Glutamatergic neuron (in vitro differentiated cells): ENCODE data around the gene CCDC88B. TPM values are rescaled to one million over a fixed set of nuclear protein-coding genes. Genes with fewer than 3 reads are reported as not detected.

ENCODE experiments used
- DNase-seq: peaks from one replicate; pipeline ENCODE4 v3.0.0; 2022
- H3K27ac Mint-ChIP-seq: one replicate; pipeline ENCODE4 v1.8.0; 2020; ENCODE audit warnings: mild to moderate bottlenecking, mixed read lengths, inconsistent platforms; ENCODE audit not compliant: unreplicated experiment
- H3K27me3 Mint-ChIP-seq: one replicate; pipeline ENCODE4 v1.8.0; 2020; ENCODE audit warnings: mild to moderate bottlenecking, moderate library complexity, mixed read lengths, inconsistent platforms; ENCODE audit not compliant: unreplicated experiment
- H3K36me3 Mint-ChIP-seq: one replicate; pipeline ENCODE4 v1.8.0; 2020; ENCODE audit warnings: mild to moderate bottlenecking, mixed read lengths, inconsistent platforms; ENCODE audit not compliant: unreplicated experiment
- H3K4me1 Mint-ChIP-seq: one replicate; pipeline ENCODE4 v1.8.0; 2020; ENCODE audit warnings: mild to moderate bottlenecking, low read depth, mixed read lengths, inconsistent platforms; ENCODE audit not compliant: unreplicated experiment
- H3K4me3 Mint-ChIP-seq: one replicate; pipeline ENCODE4 v1.8.0; 2020; ENCODE audit warnings: mild to moderate bottlenecking, mixed read lengths, inconsistent platforms; ENCODE audit not compliant: unreplicated experiment
- H3K9me3 Mint-ChIP-seq: one replicate; pipeline ENCODE4 v1.8.0; 2020; ENCODE audit warnings: mild to moderate bottlenecking, moderate library complexity, mixed read lengths, inconsistent platforms; ENCODE audit not compliant: unreplicated experiment
- total RNA-seq: library from RNA; stranded (reverse); fragmentation: NEBNext Ultra II Directional; extraction: Animal tissue kit (Norgen Biotek cat#: 25700); gene quantifications from one replicate; pipeline ENCODE4 v1.2.1, GENCODE V29; 2021; ENCODE audit not compliant: unreplicated experiment
- TF ChIP-seq, protein P1 (sequence below): fragments of 200-600 bp; sonication (generic); IDR thresholded peaks from one replicate; pipeline ENCODE4 v1.5.0; 2021; ENCODE audit not compliant: partially characterized antibody, unreplicated experiment

Gene CCDC88B
- total RNA-seq, 1 donor from 2014 or later, result 83.6 TPM

DNA sequence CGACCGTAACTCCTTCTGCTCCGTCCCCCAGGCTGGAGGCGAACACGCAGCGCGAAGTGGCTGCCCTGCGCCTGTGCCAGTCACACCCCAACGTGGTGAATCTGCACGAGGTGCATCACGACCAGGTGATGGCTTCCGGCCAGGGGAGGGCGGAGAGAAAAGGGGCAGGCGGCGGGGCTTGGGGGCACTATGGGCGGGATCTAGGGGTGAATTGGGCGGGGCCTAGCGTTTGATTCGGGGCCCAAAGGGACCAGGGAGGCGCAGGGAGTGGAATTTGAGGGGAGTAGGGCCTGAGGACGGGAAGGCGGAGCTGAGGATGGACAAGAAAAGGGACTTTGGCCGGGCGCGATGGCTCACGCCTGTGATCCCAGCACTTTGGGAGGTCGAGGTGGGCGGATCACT is 28.7 kb downstream of the CCDC88B start:
- Mint-ChIP-seq H3K27ac (no peak overlapping the region), H3K4me3 (no peak overlapping the region), H3K9me3 (peaks cover 1% of the 10 kb centered on the region), H3K36me3 (peaks cover 5% of the 10 kb centered on the region), H3K4me1 (no peaks in the 10 kb centered on the region), H3K27me3 (peaks cover 15% of the 10 kb centered on the region)
- TF ChIP-seq, protein P1, sequence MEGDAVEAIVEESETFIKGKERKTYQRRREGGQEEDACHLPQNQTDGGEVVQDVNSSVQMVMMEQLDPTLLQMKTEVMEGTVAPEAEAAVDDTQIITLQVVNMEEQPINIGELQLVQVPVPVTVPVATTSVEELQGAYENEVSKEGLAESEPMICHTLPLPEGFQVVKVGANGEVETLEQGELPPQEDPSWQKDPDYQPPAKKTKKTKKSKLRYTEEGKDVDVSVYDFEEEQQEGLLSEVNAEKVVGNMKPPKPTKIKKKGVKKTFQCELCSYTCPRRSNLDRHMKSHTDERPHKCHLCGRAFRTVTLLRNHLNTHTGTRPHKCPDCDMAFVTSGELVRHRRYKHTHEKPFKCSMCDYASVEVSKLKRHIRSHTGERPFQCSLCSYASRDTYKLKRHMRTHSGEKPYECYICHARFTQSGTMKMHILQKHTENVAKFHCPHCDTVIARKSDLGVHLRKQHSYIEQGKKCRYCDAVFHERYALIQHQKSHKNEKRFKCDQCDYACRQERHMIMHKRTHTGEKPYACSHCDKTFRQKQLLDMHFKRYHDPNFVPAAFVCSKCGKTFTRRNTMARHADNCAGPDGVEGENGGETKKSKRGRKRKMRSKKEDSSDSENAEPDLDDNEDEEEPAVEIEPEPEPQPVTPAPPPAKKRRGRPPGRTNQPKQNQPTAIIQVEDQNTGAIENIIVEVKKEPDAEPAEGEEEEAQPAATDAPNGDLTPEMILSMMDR, result no peak
- DNase-seq, result no peak

DNA sequence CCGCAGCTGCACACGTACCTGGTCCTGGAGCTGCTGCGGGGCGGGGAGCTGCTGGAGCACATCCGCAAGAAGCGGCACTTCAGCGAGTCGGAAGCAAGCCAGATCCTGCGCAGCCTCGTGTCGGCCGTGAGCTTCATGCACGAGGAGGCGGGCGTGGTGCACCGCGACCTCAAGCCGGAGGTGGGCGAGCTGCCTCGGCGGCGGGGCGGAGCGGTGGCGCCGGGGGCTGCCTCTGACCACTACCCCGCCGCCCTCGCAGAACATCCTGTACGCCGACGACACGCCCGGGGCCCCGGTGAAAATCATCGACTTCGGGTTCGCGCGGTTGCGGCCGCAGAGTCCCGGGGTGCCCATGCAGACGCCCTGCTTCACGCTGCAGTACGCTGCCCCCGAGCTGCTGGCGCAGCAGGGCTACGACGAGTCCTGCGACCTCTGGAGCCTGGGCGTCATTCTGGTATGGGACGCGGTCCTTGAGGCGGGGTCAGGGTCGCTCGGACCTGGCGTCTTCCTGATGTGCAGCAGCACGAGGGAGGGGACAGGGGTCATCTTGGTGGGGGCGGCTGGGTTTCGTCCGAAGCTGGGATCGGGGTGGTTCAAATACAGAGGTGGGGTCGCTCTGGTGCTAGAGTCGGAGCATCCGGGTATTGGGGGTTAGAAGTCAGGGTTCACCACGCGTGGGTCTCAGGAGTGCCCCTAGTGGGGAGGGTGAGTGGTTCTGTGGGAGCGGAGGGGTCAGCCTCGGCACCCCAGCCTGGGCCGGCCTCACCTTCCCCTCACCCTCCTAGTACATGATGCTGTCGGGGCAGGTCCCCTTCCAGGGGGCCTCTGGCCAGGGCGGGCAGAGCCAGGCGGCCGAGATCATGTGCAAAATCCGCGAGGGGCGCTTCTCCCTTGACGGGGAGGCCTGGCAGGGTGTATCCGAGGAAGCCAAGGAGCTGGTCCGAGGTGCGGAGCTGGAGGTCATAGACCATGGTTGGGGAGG is 29.7 kb downstream of the CCDC88B start:
- TF ChIP-seq, protein P1, result no peak
- H3K4me1 Mint-ChIP-seq, result no peaks in the 10 kb centered on the region
- peak overlapping the region; percentile 25 for H3K4me3 Mint-ChIP-seq
- H3K27ac Mint-ChIP-seq, result no peak overlapping the region
- peaks cover 1% of the 10 kb centered on the region for H3K9me3 Mint-ChIP-seq
- peaks cover 15% of the 10 kb centered on the region for H3K27me3 Mint-ChIP-seq
- H3K36me3 Mint-ChIP-seq, result peaks cover 5% of the 10 kb centered on the region
- DNase-seq, result no peak

GRCh38 chr11:64371201-64371600 is 31.2 kb downstream of the CCDC88B start:
- Mint-ChIP-seq H3K27ac (no peak overlapping the region), H3K36me3 (peaks cover 5% of the 10 kb centered on the region), H3K27me3 (peaks cover 15% of the 10 kb centered on the region), H3K4me1 (no peaks in the 10 kb centered on the region), H3K9me3 (peaks cover 1% of the 10 kb centered on the region), H3K4me3 (no peak overlapping the region)
- TF ChIP-seq, protein P1, result no peak
- DNase-seq, result no peak

GRCh38 chr11:64372021-64372420 is 32.0 kb downstream of the CCDC88B start:
- H3K27ac Mint-ChIP-seq, result no peak overlapping the region
- no peak for DNase-seq
- H3K4me1 Mint-ChIP-seq, result no peaks in the 10 kb centered on the region
- H3K4me3 Mint-ChIP-seq, result no peak overlapping the region
- peaks cover 1% of the 10 kb centered on the region for H3K9me3 Mint-ChIP-seq
- peaks cover 12% of the 10 kb centered on the region for H3K27me3 Mint-ChIP-seq
- no peaks in the 10 kb centered on the region for H3K36me3 Mint-ChIP-seq
- TF ChIP-seq, protein P1, result no peak

GRCh38 chr11:64372802-64373597 is 33.0 kb downstream of the CCDC88B start:
- no peak overlapping the region for H3K4me3 Mint-ChIP-seq
- H3K27ac Mint-ChIP-seq, result no peak overlapping the region
- no peak for DNase-seq
- peaks cover 7% of the 10 kb centered on the region for H3K27me3 Mint-ChIP-seq
- no peaks in the 10 kb centered on the region for H3K4me1 Mint-ChIP-seq
- peaks cover 1% of the 10 kb centered on the region for H3K9me3 Mint-ChIP-seq
- no peaks in the 10 kb centered on the region for H3K36me3 Mint-ChIP-seq
- TF ChIP-seq, protein P1, result no peak
